ENCODE data around the gene NSD1. TPM values are rescaled to one million over a fixed set of nuclear protein-coding genes. Genes with fewer than 3 reads are reported as not detected.
"Not testable (repeated sequence)": the region's sequence is repeated elsewhere in the genome, so short reads cannot be mapped to it uniquely, and the experiment has no call there.

Gene NSD1
- total and polyA plus RNA-seq, 10 of the 15 experiments (the other 5 are each of a cell fraction or from before 2014, with no cell fraction given) = 7.0 to 57.9 (median 30.4) TPM

DNA sequence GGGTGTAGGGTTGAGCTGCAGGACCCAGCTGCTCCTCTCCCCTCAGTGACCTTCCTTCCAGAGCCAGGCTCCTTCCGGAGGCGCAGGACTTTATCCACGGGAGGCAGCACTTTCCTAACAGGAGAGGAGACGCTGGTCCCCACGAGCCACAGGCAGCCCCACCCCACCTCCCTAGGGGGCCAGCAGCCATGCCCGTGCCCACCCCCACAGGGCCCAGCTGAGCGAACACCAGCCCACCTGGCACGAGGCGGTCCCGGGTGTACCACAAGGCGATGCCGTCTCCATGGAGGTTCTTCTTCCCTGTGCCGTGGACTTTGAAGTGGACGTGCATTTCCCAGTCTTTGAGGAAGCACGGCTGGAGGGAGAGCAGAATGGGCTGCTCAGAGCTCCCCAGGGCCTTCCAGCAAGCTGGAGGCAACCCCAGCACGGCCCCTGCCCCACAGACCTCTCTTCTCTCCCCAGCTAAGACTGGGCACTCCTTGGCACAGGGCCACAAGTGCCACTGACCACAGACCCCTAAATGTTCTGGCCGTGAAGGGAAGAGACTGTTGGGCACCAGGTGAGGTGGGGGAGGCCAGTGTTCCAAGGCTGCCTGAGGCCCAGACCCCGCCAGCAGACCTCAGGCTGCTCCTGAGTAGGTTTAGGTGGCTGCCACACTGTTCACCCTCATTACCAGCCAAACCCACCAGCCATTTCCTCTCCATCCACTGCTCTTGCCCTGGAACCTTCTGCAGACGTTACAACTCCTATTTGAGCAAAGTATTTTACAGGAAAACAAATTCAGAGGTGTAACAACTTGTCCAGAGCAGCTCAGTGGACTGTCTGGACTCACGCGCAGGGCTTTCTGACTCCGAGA, 204.9 kb downstream of the NSD1 start (continued):
- TF ChIP-seq USF1 (IDR thresholded peaks at IDR 0.05; ENCODE audit: borderline replicate concordance, extremely low read length, insufficient read depth, low read depth, low read length) = no peak
- no peak for TF ChIP-seq TCF12 (IDR thresholded peaks at IDR 0.05; ENCODE audit: low read depth, low read length)
- no peak for TF ChIP-seq RFX5 (IDR thresholded peaks at IDR 0.05; ENCODE audit: low read depth, low read length)
- TF ChIP-seq RAD51 (IDR thresholded peaks at IDR 0.05) = no peak

DNA sequence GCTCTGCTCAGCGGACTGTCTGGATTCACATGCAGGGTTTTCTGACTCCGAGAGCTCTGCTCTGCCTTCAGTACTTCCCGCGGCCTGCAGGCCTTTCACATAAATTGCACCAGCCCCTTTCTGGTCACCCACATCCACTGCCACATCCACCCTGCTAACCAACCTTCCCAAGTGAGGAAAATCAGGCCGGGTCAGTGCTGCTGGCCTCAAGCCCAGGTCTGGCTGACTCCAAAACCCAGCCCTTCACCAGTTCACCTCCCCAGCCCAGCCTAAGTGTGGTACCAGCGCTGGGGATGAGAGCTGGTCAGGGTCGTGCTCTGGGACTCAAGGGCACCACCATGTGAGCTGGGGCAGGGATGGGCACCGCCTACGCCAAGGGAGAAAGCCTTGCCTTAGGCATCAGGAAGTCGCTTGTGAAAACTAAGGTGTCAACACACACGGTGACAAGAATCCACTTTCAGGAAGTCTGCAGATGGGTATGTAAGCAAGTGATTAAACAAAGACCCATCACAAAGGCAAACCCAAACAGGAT, 205.6 kb downstream of the NSD1 start:
- BruUV-seq (replicated peaks) = no TSS peak
- DNase-seq (ENCODE audit: low read depth, low spot score) = no peak
- H3K27me3 ChIP-seq (replicated peaks in 1 of 2; ENCODE audit: control insufficient read depth in 2 of 2, insufficient read depth in 2 of 2, low read length in 1 of 2) = no peaks in the 10 kb centered on the region
- 91% methylated on average over 11 of the region's 11 CpGs for WGBS (ENCODE audit: insufficient coverage, insufficient replicate concordance, low lambda C conversion rate, missing lambda C conversion rate)
- H3K79me2 ChIP-seq (ENCODE audit: control insufficient read depth, insufficient read depth, low read length) = peaks cover 20% of the 10 kb centered on the region
- ChIA-PET CTCF (interaction anchor here (1.0 kb wide), 1 partner anchor 30 kb away, joined by 3 read pairs; no protein-coding TSS in a partner anchor), SMC1A (ENCODE audit: uncharacterized antibody, unreplicated experiment) (no interaction called here), POLR2A (no interaction called here), RAD21 (ENCODE audit: unreplicated experiment) (no interaction called here)
- H3K4me1 ChIP-seq (ENCODE audit: control insufficient read depth, insufficient read depth, low read length) = no peaks in the 10 kb centered on the region
- peaks cover 21 to 46% of the 10 kb centered on the region in 2 experiments for H3K36me3 ChIP-seq (ENCODE audit: control insufficient read depth in 2 of 2, insufficient read depth in 2 of 2, low read length in 1 of 2)
- no peak overlapping the region for H3K27ac ChIP-seq (ENCODE audit: control insufficient read depth, insufficient read depth)
- intact Hi-C loops (cut with micrococcal nuclease; ENCODE audit: unreplicated experiment) (no loop called here), in situ Hi-C loops (cut with MboI) (no loop called here)
- no peak overlapping the region for H3K4me3 ChIP-seq
- H3K4me2 ChIP-seq (ENCODE audit: control insufficient read depth, insufficient read depth) = no peak overlapping the region
- no peak overlapping the region for H3K9ac ChIP-seq (ENCODE audit: control insufficient read depth, insufficient read depth, low read length)
- no peaks in the 10 kb centered on the region for H4K20me1 ChIP-seq (ENCODE audit: control insufficient read depth, insufficient read depth)
- no peak for TF ChIP-seq NFYB (IDR thresholded peaks at IDR 0.05; ENCODE audit: insufficient read depth, low read depth, low read length)
- TF ChIP-seq FOXM1 (IDR thresholded peaks at IDR 0.05; ENCODE audit: low read depth, low read length) = no peak
- no peak for TF ChIP-seq ZZZ3 (IDR thresholded peaks at IDR 0.05; ENCODE audit: control insufficient read depth, insufficient read length, low read depth)
- TF ChIP-seq CBX5 (IDR thresholded peaks at IDR 0.05; ENCODE audit: low read depth) = no peak
- TF ChIP-seq LARP7 (IDR thresholded peaks at IDR 0.05) = no peak
- no peaks in the 10 kb centered on the region; the same call in 1 of the 3 replicates for H3K9me3 ChIP-seq (replicated peaks; ENCODE audit: control insufficient read depth, insufficient read depth, low read length)
- no peak for FAIRE-seq
- H2AFZ ChIP-seq (ENCODE audit: control insufficient read depth, low read depth, low read length) = no peak overlapping the region
- no peak for ATAC-seq

DNA sequence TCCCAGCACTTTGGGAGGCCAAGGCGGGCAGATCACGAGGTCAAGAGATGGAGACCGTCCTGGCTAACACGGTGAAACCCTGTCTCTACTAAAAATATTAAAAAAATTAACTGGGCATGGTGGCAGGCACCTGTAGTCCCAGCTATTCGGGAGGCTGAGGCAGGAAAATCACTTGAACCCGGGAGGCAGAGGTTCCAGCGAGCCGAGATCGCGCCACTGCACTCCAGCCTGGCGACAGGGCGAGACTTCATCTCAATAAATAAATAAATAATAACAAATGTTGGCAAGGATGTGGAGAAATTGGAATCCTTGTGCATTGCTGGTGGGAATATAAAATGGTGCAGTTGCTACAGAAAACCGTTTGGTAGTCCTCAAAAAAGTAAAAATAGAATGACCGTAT, 209.4 kb downstream of the NSD1 start:
- SMC1A ChIA-PET (ENCODE audit: uncharacterized antibody, unreplicated experiment); POLR2A ChIA-PET; intact Hi-C loops (cut with micrococcal nuclease; ENCODE audit: unreplicated experiment); ATAC-seq; H3K27me3 ChIP-seq (replicated peaks in 1 of 2; ENCODE audit: control insufficient read depth in 2 of 2, insufficient read depth in 2 of 2, low read length in 1 of 2); H3K4me3 ChIP-seq; DNase-seq (ENCODE audit: low read depth, low spot score); H2AFZ ChIP-seq (ENCODE audit: control insufficient read depth, low read depth, low read length); H3K9ac ChIP-seq (ENCODE audit: control insufficient read depth, insufficient read depth, low read length); H4K20me1 ChIP-seq (ENCODE audit: control insufficient read depth, insufficient read depth); H3K4me2 ChIP-seq (ENCODE audit: control insufficient read depth, insufficient read depth); BruUV-seq (replicated peaks); in situ Hi-C loops (cut with MboI); RAD21 ChIA-PET (ENCODE audit: unreplicated experiment); H3K9me3 ChIP-seq (replicated peaks; ENCODE audit: control insufficient read depth, insufficient read depth, low read length); H3K27ac ChIP-seq (ENCODE audit: control insufficient read depth, insufficient read depth); FAIRE-seq; H3K4me1 ChIP-seq (ENCODE audit: control insufficient read depth, insufficient read depth, low read length): not testable (repeated sequence)
- Histone ChIP-seq H3K79me2 (ENCODE audit: control insufficient read depth, insufficient read depth, low read length) (peaks cover 45% of the 10 kb centered on the region), H3K36me3 (ENCODE audit: control insufficient read depth in 2 of 2, insufficient read depth in 2 of 2, low read length in 1 of 2) (peaks cover 12 to 18% of the 10 kb centered on the region in 2 experiments; a peak in 3 of 4 replicates)
- WGBS (ENCODE audit: insufficient coverage, insufficient replicate concordance, low lambda C conversion rate, missing lambda C conversion rate) = 97% methylated on average over 14 of the region's 14 CpGs
- CTCF ChIA-PET = interaction anchor here (1.2 kb wide), 1 partner anchor 33 kb away, joined by 4 read pairs; no protein-coding TSS in a partner anchor
